Panc1 (cell line): ENCODE data around the gene AHI1. TPM values are rescaled to one million over a fixed set of nuclear protein-coding genes. Genes with fewer than 3 reads are reported as not detected.

Experiments used
- ATAC-seq: fragments of 200-7000 bp; cut with Tn5 transposase; 2 replicates; pipeline ENCODE4 v1.9.1; 2020; ENCODE audit warnings: mild to moderate bottlenecking, moderate library complexity
- BruUV-seq: library from RNA; stranded (reverse); fragments of 400-500 nt; replicated peaks from 2 replicates; lab custom pipeline; 2021; lab: Mats Ljungman, UMichigan
- CTCF ChIA-PET: fragments of 300-600 bp; sonication (Branson Sonifier 250); formaldehyde crosslinking; loops from one replicate; lab custom pipeline; 2022; ENCODE audit warnings: antibody characterized with exemption; lab: Charles Lee
- POLR2A ChIA-PET: fragments of 300-600 bp; sonication (Branson Sonifier 250); formaldehyde crosslinking; loops from one replicate; lab custom pipeline; 2022; ENCODE audit warnings: antibody characterized with exemption; lab: Charles Lee
- DNase-seq: peaks from one replicate; pipeline ENCODE4 v3.0.0-alpha.2; 2010; ENCODE audit warnings: low read depth, low spot score
- H3K27ac ChIP-seq: 2 replicates; pipeline ENCODE4 v1.5.1; 2011; ENCODE audit warnings: mild to moderate bottlenecking, low read length, inconsistent platforms
- H3K27me3 ChIP-seq: fragments of 200-500 bp; sonication (Bioruptor generic); 2 replicates; pipeline ENCODE4 v1.6.0; 2014; ENCODE audit warnings: low read length, inconsistent platforms; ENCODE audit not compliant: control insufficient read depth, insufficient read depth
- H3K36me3 ChIP-seq: fragments of 200-500 bp; sonication (Bioruptor generic); 2 replicates; pipeline ENCODE4 v1.5.1; 2014; ENCODE audit warnings: inconsistent platforms, mild to moderate bottlenecking, low read length, moderate library complexity; ENCODE audit not compliant: control insufficient read depth, insufficient read depth
- H3K4me1 ChIP-seq: 2 replicates; pipeline ENCODE4 v1.5.1; 2011; ENCODE audit warnings: inconsistent platforms, mild to moderate bottlenecking, low read length, moderate library complexity; ENCODE audit not compliant: control insufficient read depth, insufficient read depth
- H3K4me3 ChIP-seq, 2 experiments: 2 replicates each; pipeline ENCODE4 v1.5.1; 2011 to 2012; ENCODE audit warnings: low read depth in 2 of 2, low read length in 2 of 2, mild to moderate bottlenecking in 2 of 2, inconsistent platforms in 1 of 2, moderate library complexity in 1 of 2
- H3K9me3 ChIP-seq: fragments of 200-500 bp; sonication (Bioruptor generic); 2 replicates; pipeline ENCODE4 v1.5.1; 2014; ENCODE audit warnings: low read depth, mild to moderate bottlenecking, inconsistent platforms, low read length, moderate library complexity; ENCODE audit not compliant: control insufficient read depth, insufficient read depth
- CTCF ChIP-seq: fragments of 450-650 bp; IDR thresholded peaks from 2 replicates; pipeline ENCODE4 v1.5.1; 2017; ENCODE audit warnings: mild to moderate bottlenecking
- POLR2AphosphoS5 ChIP-seq: IDR thresholded peaks from 2 replicates; pipeline ENCODE4 v1.6.1; 2012; ENCODE audit warnings: mild to moderate bottlenecking, low read depth, low read length, moderate library complexity
- REST ChIP-seq, 2 experiments: IDR thresholded peaks; 2 replicates each; pipeline ENCODE4 v1.6.1; 2011 to 2012; ENCODE audit warnings: low read depth in 2 of 2, control low read depth in 1 of 2, low read length in 1 of 2, mild to moderate bottlenecking in 1 of 2, moderate library complexity in 1 of 2; ENCODE audit not compliant: insufficient read depth in 1 of 2
- SIN3A ChIP-seq: IDR thresholded peaks from 2 replicates; pipeline ENCODE4 v1.6.1; 2012; ENCODE audit warnings: low read depth, mild to moderate bottlenecking, low read length, moderate library complexity, borderline replicate concordance; ENCODE audit not compliant: insufficient read depth
- TCF7L2 ChIP-seq: IDR thresholded peaks from 2 replicates; pipeline ENCODE4 v1.6.1; 2011; ENCODE audit warnings: mild to moderate bottlenecking, low read depth, low read length, inconsistent platforms
- in situ Hi-C: cut with HindIII; loops from 2 replicates; pipeline ENCODE4 v1.10.0; 2016; ENCODE audit warnings: low sequenced_read_pairs, low pct_unique_long_range_greater_than_20kb
- intact Hi-C: fragments of 100-400 bp; cut with micrococcal nuclease; formaldehyde crosslinking; loops from one replicate; pipeline ENCODE4 v1.10.0; 2022; ENCODE audit not compliant: unreplicated experiment
- total RNA-seq: library from RNA; stranded (reverse); gene quantifications from one replicate; pipeline ENCODE4 v1.2.1, GENCODE V29; 2021; ENCODE audit not compliant: unreplicated experiment

The AHI1 gene
- total RNA-seq, 1 experiment from 2014 or later = 22.3 TPM

GRCh38 chr6:135525594-135525993, 28.1 kb upstream of the AHI1 start:
- intact Hi-C loops = no loop called here
- BruUV-seq = no TSS peak
- POLR2A ChIA-PET = no interaction called here

GRCh38 chr6:135522965-135523692, 25.6 kb upstream of the AHI1 start:
- no peak for ATAC-seq
- H3K27me3 ChIP-seq = no peaks in the 10 kb centered on the region
- ChIA-PET CTCF (no interaction called here), POLR2A (no interaction called here)
- intact Hi-C loops = no loop called here
- H3K36me3 ChIP-seq = no peaks in the 10 kb centered on the region
- H3K27ac ChIP-seq = no peak overlapping the region
- no peaks in the 10 kb centered on the region for H3K9me3 ChIP-seq
- BruUV-seq = no TSS peak
- in situ Hi-C loops = no loop called here
- TF ChIP-seq POLR2AphosphoS5 (no peak), CTCF (no peak), REST (IDR thresholded peaks at IDR 0.05; ENCODE audit: insufficient read depth in 1 of 2, low read depth in 2 of 2, low read length in 1 of 2) (no peak), SIN3A (no peak), TCF7L2 (no peak)
- no peaks in the 10 kb centered on the region for H3K4me1 ChIP-seq
- no peak overlapping the region for H3K4me3 ChIP-seq
- no peak for DNase-seq

More at GRCh38 chr6:135525594-135525993, 28.1 kb upstream of the AHI1 start:
- Histone ChIP-seq H3K27ac (no peak overlapping the region), H3K36me3 (no peaks in the 10 kb centered on the region), H3K9me3 (no peaks in the 10 kb centered on the region), H3K4me1 (no peaks in the 10 kb centered on the region), H3K4me3 (no peak overlapping the region), H3K27me3 (no peaks in the 10 kb centered on the region)
- TF ChIP-seq POLR2AphosphoS5 (no peak), TCF7L2 (no peak), REST (IDR thresholded peaks at IDR 0.05; ENCODE audit: insufficient read depth in 1 of 2, low read depth in 2 of 2, low read length in 1 of 2) (no peak), CTCF (no peak), SIN3A (no peak)
- ATAC-seq (no peak), DNase-seq (no peak)
- CTCF ChIA-PET = no interaction called here
- in situ Hi-C loops = no loop called here
